ENCODE data around the gene LAMA3. TPM values are rescaled to one million over a fixed set of nuclear protein-coding genes. Genes with fewer than 3 reads are reported as not detected.

Gene LAMA3
- total and polyA plus RNA-seq, 10 of the 15 experiments (the other 5 are each of a cell fraction or from before 2014, with no cell fraction given) = 0.37 to 6.5 (median 5.4) TPM

GRCh38 chr18:23918395-23919032 lies 229.3 kb downstream of the LAMA3 start (continued):
- TF ChIP-seq, protein P1, sequence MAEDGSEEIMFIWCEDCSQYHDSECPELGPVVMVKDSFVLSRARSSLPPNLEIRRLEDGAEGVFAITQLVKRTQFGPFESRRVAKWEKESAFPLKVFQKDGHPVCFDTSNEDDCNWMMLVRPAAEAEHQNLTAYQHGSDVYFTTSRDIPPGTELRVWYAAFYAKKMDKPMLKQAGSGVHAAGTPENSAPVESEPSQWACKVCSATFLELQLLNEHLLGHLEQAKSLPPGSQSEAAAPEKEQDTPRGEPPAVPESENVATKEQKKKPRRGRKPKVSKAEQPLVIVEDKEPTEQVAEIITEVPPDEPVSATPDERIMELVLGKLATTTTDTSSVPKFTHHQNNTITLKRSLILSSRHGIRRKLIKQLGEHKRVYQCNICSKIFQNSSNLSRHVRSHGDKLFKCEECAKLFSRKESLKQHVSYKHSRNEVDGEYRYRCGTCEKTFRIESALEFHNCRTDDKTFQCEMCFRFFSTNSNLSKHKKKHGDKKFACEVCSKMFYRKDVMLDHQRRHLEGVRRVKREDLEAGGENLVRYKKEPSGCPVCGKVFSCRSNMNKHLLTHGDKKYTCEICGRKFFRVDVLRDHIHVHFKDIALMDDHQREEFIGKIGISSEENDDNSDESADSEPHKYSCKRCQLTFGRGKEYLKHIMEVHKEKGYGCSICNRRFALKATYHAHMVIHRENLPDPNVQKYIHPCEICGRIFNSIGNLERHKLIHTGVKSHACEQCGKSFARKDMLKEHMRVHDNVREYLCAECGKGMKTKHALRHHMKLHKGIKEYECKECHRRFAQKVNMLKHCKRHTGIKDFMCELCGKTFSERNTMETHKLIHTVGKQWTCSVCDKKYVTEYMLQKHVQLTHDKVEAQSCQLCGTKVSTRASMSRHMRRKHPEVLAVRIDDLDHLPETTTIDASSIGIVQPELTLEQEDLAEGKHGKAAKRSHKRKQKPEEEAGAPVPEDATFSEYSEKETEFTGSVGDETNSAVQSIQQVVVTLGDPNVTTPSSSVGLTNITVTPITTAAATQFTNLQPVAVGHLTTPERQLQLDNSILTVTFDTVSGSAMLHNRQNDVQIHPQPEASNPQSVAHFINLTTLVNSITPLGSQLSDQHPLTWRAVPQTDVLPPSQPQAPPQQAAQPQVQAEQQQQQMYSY (CRISPR knock-in tag; IDR thresholded peaks at IDR 0.05) = no peak
- TF ChIP-seq MEF2A (IDR thresholded peaks at IDR 0.05; ENCODE audit: insufficient read depth, low read depth, low read length) = no peak
- TF ChIP-seq, protein P2, sequence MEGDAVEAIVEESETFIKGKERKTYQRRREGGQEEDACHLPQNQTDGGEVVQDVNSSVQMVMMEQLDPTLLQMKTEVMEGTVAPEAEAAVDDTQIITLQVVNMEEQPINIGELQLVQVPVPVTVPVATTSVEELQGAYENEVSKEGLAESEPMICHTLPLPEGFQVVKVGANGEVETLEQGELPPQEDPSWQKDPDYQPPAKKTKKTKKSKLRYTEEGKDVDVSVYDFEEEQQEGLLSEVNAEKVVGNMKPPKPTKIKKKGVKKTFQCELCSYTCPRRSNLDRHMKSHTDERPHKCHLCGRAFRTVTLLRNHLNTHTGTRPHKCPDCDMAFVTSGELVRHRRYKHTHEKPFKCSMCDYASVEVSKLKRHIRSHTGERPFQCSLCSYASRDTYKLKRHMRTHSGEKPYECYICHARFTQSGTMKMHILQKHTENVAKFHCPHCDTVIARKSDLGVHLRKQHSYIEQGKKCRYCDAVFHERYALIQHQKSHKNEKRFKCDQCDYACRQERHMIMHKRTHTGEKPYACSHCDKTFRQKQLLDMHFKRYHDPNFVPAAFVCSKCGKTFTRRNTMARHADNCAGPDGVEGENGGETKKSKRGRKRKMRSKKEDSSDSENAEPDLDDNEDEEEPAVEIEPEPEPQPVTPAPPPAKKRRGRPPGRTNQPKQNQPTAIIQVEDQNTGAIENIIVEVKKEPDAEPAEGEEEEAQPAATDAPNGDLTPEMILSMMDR (IDR thresholded peaks at IDR 0.05 in 2 of 3, conservative IDR thresholded peaks at IDR 0.05 in 1 of 3; ENCODE audit: control insufficient read depth in 2 of 3, extremely low read depth in 1 of 3, insufficient read depth in 1 of 3, low read depth in 3 of 3, low read length in 3 of 3) = peak; percentile 77 to 87 (median 85)

- Histone ChIP-seq H3K4me2 (ENCODE audit: control insufficient read depth, insufficient read depth) (no peak overlapping the region), H2AFZ (ENCODE audit: control insufficient read depth, low read depth, low read length) (no peak overlapping the region; the same call in 1 of the 2 replicates), H3K36me3 (ENCODE audit: control insufficient read depth in 2 of 2, insufficient read depth in 2 of 2, low read length in 1 of 2) (no peaks in the 10 kb centered on the region), H3K4me3 (no peak overlapping the region), H3K9ac (ENCODE audit: control insufficient read depth, insufficient read depth, low read length) (no peak overlapping the region), H3K27me3 (replicated peaks in 1 of 2; ENCODE audit: control insufficient read depth in 2 of 2, insufficient read depth in 2 of 2, low read length in 1 of 2) (no peaks in the 10 kb centered on the region; a peak in 1 of 4 replicates), H3K4me1 (ENCODE audit: control insufficient read depth, insufficient read depth, low read length) (no peaks in the 10 kb centered on the region), H3K79me2 (ENCODE audit: control insufficient read depth, insufficient read depth, low read length) (no peaks in the 10 kb centered on the region), H4K20me1 (ENCODE audit: control insufficient read depth, insufficient read depth) (no peaks in the 10 kb centered on the region), H3K9me3 (replicated peaks; ENCODE audit: control insufficient read depth, insufficient read depth, low read length) (no peaks in the 10 kb centered on the region), H3K27ac (ENCODE audit: control insufficient read depth, insufficient read depth) (no peak overlapping the region)
- CTCF ChIA-PET = interaction anchor here (2.4 to 3.4 kb wide), 3 partner anchors 19 to 96 kb away, joined by 9 to 19 read pairs (median 14); no protein-coding TSS in a partner anchor
- FAIRE-seq (no peak), DNase-seq (ENCODE audit: low read depth, low spot score) (no peak), ATAC-seq (peak; percentile 17; the same call in 1 of the 3 replicates)
- WGBS (ENCODE audit: insufficient coverage, insufficient replicate concordance, low lambda C conversion rate, missing lambda C conversion rate) = 49% methylated on average over 4 of the region's 4 CpGs
- TF ChIP-seq RAD21 (IDR thresholded peaks at IDR 0.05; ENCODE audit: insufficient read depth, low read depth, low read length) (peak; percentile 18; the same call in 1 of the 2 replicates), TCF3 (IDR thresholded peaks at IDR 0.05; ENCODE audit: borderline replicate concordance, insufficient read depth, low read depth, low read length) (no peak), HCFC1 (IDR thresholded peaks at IDR 0.05; ENCODE audit: low read length) (no peak)
- TF ChIP-seq, protein P3, sequence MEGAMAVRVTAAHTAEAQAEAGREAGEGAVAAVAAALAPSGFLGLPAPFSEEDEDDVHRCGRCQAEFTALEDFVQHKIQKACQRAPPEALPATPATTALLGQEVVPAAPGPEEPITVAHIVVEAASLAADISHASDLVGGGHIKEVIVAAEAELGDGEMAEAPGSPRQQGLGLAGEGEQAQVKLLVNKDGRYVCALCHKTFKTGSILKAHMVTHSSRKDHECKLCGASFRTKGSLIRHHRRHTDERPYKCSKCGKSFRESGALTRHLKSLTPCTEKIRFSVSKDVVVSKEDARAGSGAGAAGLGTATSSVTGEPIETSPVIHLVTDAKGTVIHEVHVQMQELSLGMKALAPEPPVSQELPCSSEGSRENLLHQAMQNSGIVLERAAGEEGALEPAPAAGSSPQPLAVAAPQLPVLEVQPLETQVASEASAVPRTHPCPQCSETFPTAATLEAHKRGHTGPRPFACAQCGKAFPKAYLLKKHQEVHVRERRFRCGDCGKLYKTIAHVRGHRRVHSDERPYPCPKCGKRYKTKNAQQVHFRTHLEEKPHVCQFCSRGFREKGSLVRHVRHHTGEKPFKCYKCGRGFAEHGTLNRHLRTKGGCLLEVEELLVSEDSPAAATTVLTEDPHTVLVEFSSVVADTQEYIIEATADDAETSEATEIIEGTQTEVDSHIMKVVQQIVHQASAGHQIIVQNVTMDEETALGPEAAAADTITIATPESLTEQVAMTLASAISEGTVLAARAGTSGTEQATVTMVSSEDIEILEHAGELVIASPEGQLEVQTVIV (IDR thresholded peaks at IDR 0.05; ENCODE audit: borderline replicate concordance, partially characterized antibody) = no peak
- TF ChIP-seq, protein P2 (IDR thresholded peaks at IDR 0.05 in 2 of 3, conservative IDR thresholded peaks at IDR 0.05 in 1 of 3; ENCODE audit: control insufficient read depth in 2 of 3, extremely low read depth in 1 of 3, insufficient read depth in 1 of 3, low read depth in 3 of 3, low read length in 3 of 3) = peak in 1 of 3 experiments; percentile 16; a peak in 1 of 6 replicates
- intact Hi-C loops (cut with micrococcal nuclease; ENCODE audit: unreplicated experiment) (no loop called here), in situ Hi-C loops (cut with MboI) (no loop called here)
- RAD21 ChIA-PET (ENCODE audit: unreplicated experiment) = interaction anchor here (0.9 to 1.7 kb wide), 3 partner anchors 16 to 1120 kb away, joined by 3 to 5 read pairs (median 3); no protein-coding TSS in a partner anchor
- POLR2A ChIA-PET = no interaction called here
- SMC1A ChIA-PET (ENCODE audit: uncharacterized antibody, unreplicated experiment) = interaction anchor here (1.6 to 2.8 kb wide), 4 partner anchors 9 to 23 kb away, joined by 4 to 11 read pairs (median 8); no protein-coding TSS in a partner anchor
- no TSS peak for BruUV-seq (replicated peaks)
Observed at GRCh38 chr18:23920054-23920453, 230.8 kb downstream of the LAMA3 start.

Data from GM12878 (cell line).